Measurements from ENCODE around the gene GRIN2A.

The GRIN2A gene

GRCh38 chr16:10181196-10182162 lies 749 bp downstream of the GRIN2A start:
- Histone ChIP-seq H3K4me3 (replicated peaks; ENCODE audit: low read depth, low read length) (peak overlapping the region; percentile 37), H3K36me3 (ENCODE audit: control insufficient read depth, insufficient read depth, low read length) (no peaks in the 10 kb centered on the region), H3K27me3 (replicated peaks; ENCODE audit: control insufficient read depth, insufficient read depth, low read length) (peaks cover 4% of the 10 kb centered on the region)
- peak; percentile 78 for DNase-seq (ENCODE audit: extremely low read depth, insufficient read length)
- TF ChIP-seq, protein P1, sequence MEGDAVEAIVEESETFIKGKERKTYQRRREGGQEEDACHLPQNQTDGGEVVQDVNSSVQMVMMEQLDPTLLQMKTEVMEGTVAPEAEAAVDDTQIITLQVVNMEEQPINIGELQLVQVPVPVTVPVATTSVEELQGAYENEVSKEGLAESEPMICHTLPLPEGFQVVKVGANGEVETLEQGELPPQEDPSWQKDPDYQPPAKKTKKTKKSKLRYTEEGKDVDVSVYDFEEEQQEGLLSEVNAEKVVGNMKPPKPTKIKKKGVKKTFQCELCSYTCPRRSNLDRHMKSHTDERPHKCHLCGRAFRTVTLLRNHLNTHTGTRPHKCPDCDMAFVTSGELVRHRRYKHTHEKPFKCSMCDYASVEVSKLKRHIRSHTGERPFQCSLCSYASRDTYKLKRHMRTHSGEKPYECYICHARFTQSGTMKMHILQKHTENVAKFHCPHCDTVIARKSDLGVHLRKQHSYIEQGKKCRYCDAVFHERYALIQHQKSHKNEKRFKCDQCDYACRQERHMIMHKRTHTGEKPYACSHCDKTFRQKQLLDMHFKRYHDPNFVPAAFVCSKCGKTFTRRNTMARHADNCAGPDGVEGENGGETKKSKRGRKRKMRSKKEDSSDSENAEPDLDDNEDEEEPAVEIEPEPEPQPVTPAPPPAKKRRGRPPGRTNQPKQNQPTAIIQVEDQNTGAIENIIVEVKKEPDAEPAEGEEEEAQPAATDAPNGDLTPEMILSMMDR (IDR thresholded peaks at IDR 0.05; ENCODE audit: insufficient read depth, low read length, poor library complexity, severe bottlenecking) = peak; percentile 94

- TF ChIP-seq, protein P1 (IDR thresholded peaks at IDR 0.05; ENCODE audit: insufficient read depth, low read length, poor library complexity, severe bottlenecking) = peak; percentile 67
- peak; percentile 59 for DNase-seq (ENCODE audit: extremely low read depth, insufficient read length)
- peaks cover 4% of the 10 kb centered on the region for H3K27me3 ChIP-seq (replicated peaks; ENCODE audit: control insufficient read depth, insufficient read depth, low read length)
- H3K4me3 ChIP-seq (replicated peaks; ENCODE audit: low read depth, low read length) = no peak overlapping the region
- no peaks in the 10 kb centered on the region for H3K36me3 ChIP-seq (ENCODE audit: control insufficient read depth, insufficient read depth, low read length)
Observed at GRCh38 chr16:10180771-10181163, 1.5 kb downstream of the GRIN2A start.

GRCh38 chr16:10180042-10180770 lies 2.0 kb downstream of the GRIN2A start:
- peaks cover 4% of the 10 kb centered on the region for H3K27me3 ChIP-seq (replicated peaks; ENCODE audit: control insufficient read depth, insufficient read depth, low read length)
- no peak for DNase-seq (ENCODE audit: extremely low read depth, insufficient read length)
- H3K4me3 ChIP-seq (replicated peaks; ENCODE audit: low read depth, low read length) = no peak overlapping the region
- H3K36me3 ChIP-seq (ENCODE audit: control insufficient read depth, insufficient read depth, low read length) = no peaks in the 10 kb centered on the region
- TF ChIP-seq, protein P1 (IDR thresholded peaks at IDR 0.05; ENCODE audit: insufficient read depth, low read length, poor library complexity, severe bottlenecking) = no peak

GRCh38 chr16:10178526-10178925 lies 3.7 kb downstream of the GRIN2A start:
- TF ChIP-seq, protein P1 (IDR thresholded peaks at IDR 0.05; ENCODE audit: insufficient read depth, low read length, poor library complexity, severe bottlenecking) = no peak
- no peak for DNase-seq (ENCODE audit: extremely low read depth, insufficient read length)
- Histone ChIP-seq H3K36me3 (ENCODE audit: control insufficient read depth, insufficient read depth, low read length) (no peaks in the 10 kb centered on the region), H3K4me3 (replicated peaks; ENCODE audit: low read depth, low read length) (no peak overlapping the region), H3K27me3 (replicated peaks; ENCODE audit: control insufficient read depth, insufficient read depth, low read length) (peaks cover 4% of the 10 kb centered on the region)

GRCh38 chr16:10178080-10178479 lies 4.1 kb downstream of the GRIN2A start:
- DNase-seq (ENCODE audit: extremely low read depth, insufficient read length) = no peak
- H3K4me3 ChIP-seq (replicated peaks; ENCODE audit: low read depth, low read length) = no peak overlapping the region
- H3K36me3 ChIP-seq (ENCODE audit: control insufficient read depth, insufficient read depth, low read length) = no peaks in the 10 kb centered on the region
- H3K27me3 ChIP-seq (replicated peaks; ENCODE audit: control insufficient read depth, insufficient read depth, low read length) = peaks cover 4% of the 10 kb centered on the region
- TF ChIP-seq, protein P1 (IDR thresholded peaks at IDR 0.05; ENCODE audit: insufficient read depth, low read length, poor library complexity, severe bottlenecking) = no peak
